A549 (cell line): ENCODE data around the gene LDLRAD4. TPM values are rescaled to one million over a fixed set of nuclear protein-coding genes. Genes with fewer than 3 reads are reported as not detected.

Source experiments
- ATAC-seq, 2 experiments: fragments of 200-7000 bp in 1 of 2; fragments of >200 bp in 1 of 2; cut with Nextera tagmentation in 1 of 2; cut with Tn5 transposase in 1 of 2; 3 replicates each; pipeline versions ENCODE4 v1.8.0 to v1.9.1; 2018 to 2020; ENCODE audit warnings: mild to moderate bottlenecking in 1 of 2, moderate library complexity in 1 of 2
- CTCF ChIA-PET: fragments of 300-600 bp; sonication (Branson Sonifier 250); formaldehyde crosslinking; extraction: SDS; loops from one replicate; lab custom pipeline; 2021; ENCODE audit warnings: antibody characterized with exemption, inconsistent platforms; lab: Yijun Ruan, JAX
- POLR2A ChIA-PET: fragments of 350-600 bp; formaldehyde crosslinking; extraction: SDS; loops from one replicate; lab custom pipeline; 2021; ENCODE audit warnings: antibody characterized with exemption, inconsistent platforms; lab: Yijun Ruan, JAX
- DNase-seq, 2 experiments: peaks; one replicate each; pipeline versions ENCODE4 v3.0.0 to v3.0.0-alpha.2; 2011 to 2016; ENCODE audit warnings: low read depth in 1 of 2, low spot score in 1 of 2
- FAIRE-seq: peaks from 2 replicates; lab custom pipeline; 2011; peaks lifted over from hg19 to GRCh38; lab: Jason Lieb, UNC
- H3K27ac ChIP-seq, 2 experiments: fragments of >200 bp; sonication (Bioruptor Twin); formaldehyde crosslinking; 3 replicates each; pipeline ENCODE4 v1.5.1; 2016 to 2017
- H3K4me1 ChIP-seq: fragments of >200 bp; sonication (Bioruptor Twin); formaldehyde crosslinking; 3 replicates; pipeline ENCODE4 v1.6.1; 2016
- H3K4me2 ChIP-seq: fragments of >200 bp; sonication (Bioruptor Twin); formaldehyde crosslinking; 3 replicates; pipeline ENCODE4 v1.6.1; 2016
- H3K4me3 ChIP-seq: fragments of >200 bp; sonication (Bioruptor Twin); formaldehyde crosslinking; 3 replicates; pipeline ENCODE4 v1.5.1; 2016
- H3K9me3 ChIP-seq: fragments of >200 bp; sonication (Bioruptor Twin); formaldehyde crosslinking; 3 replicates; pipeline ENCODE4 v1.6.1; 2016
- BHLHE40 ChIP-seq: IDR thresholded peaks from 2 replicates; pipeline ENCODE4 v1.6.1; 2012; ENCODE audit warnings: low read depth, low read length, inconsistent platforms
- CBX8 ChIP-seq: fragments of 200-600 bp; sonication (generic); IDR thresholded peaks from 2 replicates; pipeline ENCODE4 v1.6.1; 2016
- CHD4 ChIP-seq: fragments of 200-600 bp; sonication (generic); IDR thresholded peaks from 2 replicates; pipeline ENCODE4 v1.6.1; 2016; ENCODE audit warnings: antibody characterized with exemption, mild to moderate bottlenecking, borderline replicate concordance
- EP300 ChIP-seq, 2 experiments: fragments of >200 bp; sonication (Bioruptor Twin); formaldehyde crosslinking; IDR thresholded peaks; 2 replicates in 1 of 2; 3 replicates in 1 of 2; pipeline ENCODE4 v1.6.1; 2016 to 2017
- FOSB ChIP-seq: fragments of 250-450 bp; sonication (Bioruptor Pico); IDR thresholded peaks from 2 replicates; pipeline ENCODE4 v1.5.0; 2020; ENCODE audit warnings: mild to moderate bottlenecking, moderate library complexity
- FOXS1 ChIP-seq: fragments of 250-450 bp; sonication (Bioruptor Pico); IDR thresholded peaks from 2 replicates; pipeline ENCODE4 v1.5.0; 2020; ENCODE audit warnings: mild to moderate bottlenecking, moderate library complexity
- HOXA7 ChIP-seq: fragments of 250-450 bp; sonication (Bioruptor Pico); IDR thresholded peaks from 2 replicates; pipeline ENCODE4 v1.5.0; 2020; ENCODE audit warnings: mild to moderate bottlenecking, moderate library complexity
- HOXB5 ChIP-seq: fragments of 250-450 bp; sonication (Bioruptor Pico); IDR thresholded peaks from 2 replicates; pipeline ENCODE4 v1.5.0; 2020; ENCODE audit warnings: mild to moderate bottlenecking, moderate library complexity
- JUN ChIP-seq, 2 experiments: fragments of >200 bp; sonication (Bioruptor Twin); formaldehyde crosslinking; IDR thresholded peaks; 2 replicates in 1 of 2; 3 replicates in 1 of 2; pipeline ENCODE4 v1.6.1; 2016 to 2017
- MYC ChIP-seq: IDR thresholded peaks from 2 replicates; pipeline ENCODE4 v1.6.1; 2012; ENCODE audit warnings: mild to moderate bottlenecking, inconsistent platforms, low read length, improper control_type of control experiment, borderline replicate concordance
- POLR2A ChIP-seq: IDR thresholded peaks from 2 replicates; pipeline ENCODE4 v1.6.1; 2012; ENCODE audit warnings: mild to moderate bottlenecking, low read length
- RAD21 ChIP-seq, 2 experiments: fragments of >200 bp in 1 of 2; sonication (Bioruptor Twin) in 1 of 2; formaldehyde crosslinking in 1 of 2; IDR thresholded peaks in 1 of 2; conservative IDR thresholded peaks in 1 of 2; 2 replicates in 1 of 2; 3 replicates in 1 of 2; pipeline ENCODE4 v1.6.1; 2012 to 2018; ENCODE audit warnings: inconsistent platforms in 1 of 2
- RCOR1 ChIP-seq: fragments of 150-350 bp; IDR thresholded peaks from 2 replicates; pipeline ENCODE4 v1.6.1; 2014; ENCODE audit warnings: antibody characterized with exemption, low read length, low read depth
- RNF2 ChIP-seq: fragments of 200-600 bp; sonication (generic); IDR thresholded peaks from 2 replicates; pipeline ENCODE4 v1.6.1; 2016; ENCODE audit warnings: low read depth, mild to moderate bottlenecking, antibody characterized with exemption, moderate library complexity, borderline replicate concordance
- SMC3 ChIP-seq: fragments of >200 bp; sonication (Bioruptor Twin); formaldehyde crosslinking; IDR thresholded peaks from 3 replicates; pipeline ENCODE4 v1.6.1; 2018; ENCODE audit warnings: inconsistent platforms
- TFCP2L1 ChIP-seq: fragments of 250-450 bp; sonication (Bioruptor Pico); IDR thresholded peaks from 2 replicates; pipeline ENCODE4 v1.5.0; 2021; ENCODE audit warnings: mild to moderate bottlenecking
- TP53 ChIP-seq: fragments of 250-450 bp; sonication (Bioruptor Pico); IDR thresholded peaks from 2 replicates; pipeline ENCODE4 v1.5.0; 2021; ENCODE audit warnings: mild to moderate bottlenecking, moderate library complexity
- ZNF302 ChIP-seq: fragments of 250-450 bp; sonication (Bioruptor Pico); IDR thresholded peaks from 2 replicates; pipeline ENCODE4 v1.9.0; 2021; ENCODE audit warnings: inconsistent platforms, mild to moderate bottlenecking, moderate library complexity
- WGBS: methylation state at CpG from one replicate; pipeline ENCODE4 v1.1.6; 2017; ENCODE audit errors: missing lambda C conversion rate; 5-methylcytosine and 5-hydroxymethylcytosine counted together
- polyA plus RNA-seq, 4 experiments: library from polyadenylated mRNA; depleted of rRNA in 3 of 4; stranded (reverse); fragments of >200 nt; fragmentation: RNase III in 1 of 4; extraction: RNeasy Plus Mini Kit Qiagen cat#74134 plus additional on column Dnase treatment in 1 of 4; gene quantifications; 2 replicates in 3 of 4; 3 replicates in 1 of 4; pipeline ENCODE4 v1.2.3, GENCODE V29; 2011 to 2017
- TF ChIP-seq, protein P1 (sequence below): fragments of >200 bp; sonication (Bioruptor Twin); formaldehyde crosslinking; IDR thresholded peaks from 2 replicates; pipeline ENCODE4 v1.6.1; 2016
- TF ChIP-seq, protein P2 (sequence below): IDR thresholded peaks from 2 replicates; pipeline ENCODE4 v1.6.1; 2012
- TF ChIP-seq, protein P3 (sequence below): fragments of 250-450 bp; sonication (Bioruptor Pico); IDR thresholded peaks from 2 replicates; pipeline ENCODE4 v1.5.0; 2020; ENCODE audit warnings: low read depth, mild to moderate bottlenecking, moderate library complexity
- TF ChIP-seq, protein P4 (sequence below): fragments of 450-650 bp; IDR thresholded peaks from 2 replicates; pipeline ENCODE4 v1.6.1; 2014; ENCODE audit warnings: antibody characterized with exemption
- TF ChIP-seq, protein P5 (sequence below): fragments of 150-350 bp; IDR thresholded peaks from 2 replicates; pipeline ENCODE4 v1.6.1; 2014; ENCODE audit warnings: low read depth, mild to moderate bottlenecking, low read length
- TF ChIP-seq, protein P6 (sequence below): fragments of 250-450 bp; sonication (Bioruptor Pico); IDR thresholded peaks from 2 replicates; pipeline ENCODE4 v1.5.0; 2021; ENCODE audit warnings: mild to moderate bottlenecking, moderate library complexity, borderline replicate concordance

LDLRAD4 gene
- polyA plus RNA-seq, 2 of the 4 experiments (the other 2 are of a cell fraction) = 5.2 to 7.6 TPM

DNA sequence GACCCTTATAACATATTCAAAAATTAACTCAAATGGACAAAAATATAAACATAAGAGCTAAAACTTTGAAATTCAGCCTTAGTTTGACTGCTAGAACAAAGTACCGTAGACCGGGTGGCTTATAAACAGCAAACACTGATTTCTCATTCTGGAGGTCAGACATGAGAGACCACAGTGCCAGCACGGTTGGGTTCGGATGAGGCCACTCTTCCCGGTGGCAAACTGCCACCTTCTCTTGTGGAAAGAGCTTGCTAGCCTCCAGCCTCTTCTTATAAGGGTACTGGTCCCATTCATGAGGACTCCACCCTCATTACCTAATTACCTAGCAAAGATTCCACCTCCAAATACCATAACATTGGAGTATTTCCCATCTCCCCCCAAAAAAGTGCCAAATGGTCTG is 416.5 kb downstream of the LDLRAD4 start:
- POLR2A ChIA-PET = no interaction called here
- WGBS = 72% methylated on average over 5 of the region's 5 CpGs
- no peak for ATAC-seq

DNA sequence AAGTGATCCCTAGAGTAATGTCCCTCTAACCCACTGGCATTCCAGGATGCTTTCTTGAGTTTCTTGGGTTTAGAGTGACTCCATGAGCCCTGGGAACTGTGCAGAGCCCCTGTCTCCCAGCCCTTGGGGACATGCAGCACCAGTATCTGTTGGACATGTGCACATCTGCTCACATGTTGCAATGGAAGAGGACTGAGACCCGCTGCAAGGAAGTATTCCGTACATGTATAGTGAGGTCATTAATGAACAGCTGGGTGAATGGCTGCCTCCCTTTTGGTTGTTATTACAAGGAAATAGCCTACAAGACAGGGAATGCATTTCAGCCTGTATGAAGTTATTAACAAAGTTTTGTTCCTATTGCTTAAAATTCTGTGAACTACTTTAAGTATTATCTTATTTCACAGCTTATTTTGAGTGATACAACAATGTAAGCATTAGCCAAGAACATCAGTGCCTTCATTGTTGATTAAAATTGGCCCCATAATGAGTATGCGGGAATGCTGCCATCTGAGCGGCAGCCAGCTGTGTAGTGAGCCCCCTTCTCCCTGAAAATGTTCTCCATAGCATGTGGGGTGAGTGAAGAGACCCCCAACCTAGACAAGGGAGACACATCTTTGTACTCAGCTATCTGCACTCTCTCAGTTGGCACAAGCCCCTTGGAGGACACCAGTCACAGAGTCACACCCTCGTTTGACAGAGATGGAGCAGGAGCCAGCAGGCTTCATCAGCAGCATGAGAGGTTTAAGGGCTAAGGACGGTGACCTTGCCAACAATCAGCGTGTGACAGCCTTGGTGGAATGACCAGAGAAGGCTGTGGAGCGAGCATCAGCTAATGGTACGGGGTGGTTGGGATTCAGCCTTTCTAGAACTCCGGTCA is 420.4 kb downstream of the LDLRAD4 start:
- DNase-seq (no peak), ATAC-seq (no peak), FAIRE-seq (no peak)
- Histone ChIP-seq H3K9me3 (no peaks in the 10 kb centered on the region), H3K4me3 (no peak overlapping the region), H3K4me2 (no peak overlapping the region), H3K4me1 (no peaks in the 10 kb centered on the region), H3K27ac (no peak overlapping the region)
- POLR2A ChIA-PET = no interaction called here
- TF ChIP-seq, protein P1, sequence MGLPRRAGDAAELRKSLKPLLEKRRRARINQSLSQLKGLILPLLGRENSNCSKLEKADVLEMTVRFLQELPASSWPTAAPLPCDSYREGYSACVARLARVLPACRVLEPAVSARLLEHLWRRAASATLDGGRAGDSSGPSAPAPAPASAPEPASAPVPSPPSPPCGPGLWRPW = no peak
- TF ChIP-seq, protein P2, sequence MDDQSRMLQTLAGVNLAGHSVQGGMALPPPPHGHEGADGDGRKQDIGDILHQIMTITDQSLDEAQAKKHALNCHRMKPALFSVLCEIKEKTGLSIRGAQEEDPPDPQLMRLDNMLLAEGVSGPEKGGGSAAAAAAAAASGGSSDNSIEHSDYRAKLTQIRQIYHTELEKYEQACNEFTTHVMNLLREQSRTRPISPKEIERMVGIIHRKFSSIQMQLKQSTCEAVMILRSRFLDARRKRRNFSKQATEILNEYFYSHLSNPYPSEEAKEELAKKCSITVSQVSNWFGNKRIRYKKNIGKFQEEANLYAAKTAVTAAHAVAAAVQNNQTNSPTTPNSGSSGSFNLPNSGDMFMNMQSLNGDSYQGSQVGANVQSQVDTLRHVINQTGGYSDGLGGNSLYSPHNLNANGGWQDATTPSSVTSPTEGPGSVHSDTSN = no peak
- TF ChIP-seq CHD4 (no peak), SMC3 (no peak), MYC (no peak), RCOR1 (no peak), ZNF302 (CRISPR knock-in tag) (no peak), TP53 (CRISPR knock-in tag) (no peak), EP300 (IDR thresholded peaks at IDR 0.05) (no peak), BHLHE40 (no peak), HOXA7 (CRISPR knock-in tag) (no peak), FOXS1 (CRISPR knock-in tag) (no peak)
- TF ChIP-seq, protein P3, sequence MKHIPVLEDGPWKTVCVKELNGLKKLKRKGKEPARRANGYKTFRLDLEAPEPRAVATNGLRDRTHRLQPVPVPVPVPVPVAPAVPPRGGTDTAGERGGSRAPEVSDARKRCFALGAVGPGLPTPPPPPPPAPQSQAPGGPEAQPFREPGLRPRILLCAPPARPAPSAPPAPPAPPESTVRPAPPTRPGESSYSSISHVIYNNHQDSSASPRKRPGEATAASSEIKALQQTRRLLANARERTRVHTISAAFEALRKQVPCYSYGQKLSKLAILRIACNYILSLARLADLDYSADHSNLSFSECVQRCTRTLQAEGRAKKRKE (CRISPR knock-in tag) = no peak
- TF ChIP-seq, protein P4, sequence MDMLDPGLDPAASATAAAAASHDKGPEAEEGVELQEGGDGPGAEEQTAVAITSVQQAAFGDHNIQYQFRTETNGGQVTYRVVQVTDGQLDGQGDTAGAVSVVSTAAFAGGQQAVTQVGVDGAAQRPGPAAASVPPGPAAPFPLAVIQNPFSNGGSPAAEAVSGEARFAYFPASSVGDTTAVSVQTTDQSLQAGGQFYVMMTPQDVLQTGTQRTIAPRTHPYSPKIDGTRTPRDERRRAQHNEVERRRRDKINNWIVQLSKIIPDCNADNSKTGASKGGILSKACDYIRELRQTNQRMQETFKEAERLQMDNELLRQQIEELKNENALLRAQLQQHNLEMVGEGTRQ = no peak
- TF ChIP-seq, protein P5, sequence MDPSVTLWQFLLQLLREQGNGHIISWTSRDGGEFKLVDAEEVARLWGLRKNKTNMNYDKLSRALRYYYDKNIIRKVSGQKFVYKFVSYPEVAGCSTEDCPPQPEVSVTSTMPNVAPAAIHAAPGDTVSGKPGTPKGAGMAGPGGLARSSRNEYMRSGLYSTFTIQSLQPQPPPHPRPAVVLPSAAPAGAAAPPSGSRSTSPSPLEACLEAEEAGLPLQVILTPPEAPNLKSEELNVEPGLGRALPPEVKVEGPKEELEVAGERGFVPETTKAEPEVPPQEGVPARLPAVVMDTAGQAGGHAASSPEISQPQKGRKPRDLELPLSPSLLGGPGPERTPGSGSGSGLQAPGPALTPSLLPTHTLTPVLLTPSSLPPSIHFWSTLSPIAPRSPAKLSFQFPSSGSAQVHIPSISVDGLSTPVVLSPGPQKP = no peak
- TF ChIP-seq, protein P6, sequence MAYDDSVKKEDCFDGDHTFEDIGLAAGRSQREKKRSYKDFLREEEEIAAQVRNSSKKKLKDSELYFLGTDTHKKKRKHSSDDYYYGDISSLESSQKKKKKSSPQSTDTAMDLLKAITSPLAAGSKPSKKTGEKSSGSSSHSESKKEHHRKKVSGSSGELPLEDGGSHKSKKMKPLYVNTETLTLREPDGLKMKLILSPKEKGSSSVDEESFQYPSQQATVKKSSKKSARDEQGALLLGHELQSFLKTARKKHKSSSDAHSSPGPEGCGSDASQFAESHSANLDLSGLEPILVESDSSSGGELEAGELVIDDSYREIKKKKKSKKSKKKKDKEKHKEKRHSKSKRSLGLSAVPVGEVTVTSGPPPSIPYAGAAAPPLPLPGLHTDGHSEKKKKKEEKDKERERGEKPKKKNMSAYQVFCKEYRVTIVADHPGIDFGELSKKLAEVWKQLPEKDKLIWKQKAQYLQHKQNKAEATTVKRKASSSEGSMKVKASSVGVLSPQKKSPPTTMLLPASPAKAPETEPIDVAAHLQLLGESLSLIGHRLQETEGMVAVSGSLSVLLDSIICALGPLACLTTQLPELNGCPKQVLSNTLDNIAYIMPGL (CRISPR knock-in tag) = no peak
- CTCF ChIA-PET = interaction anchor here (0.6 to 1.2 kb wide), 2 partner anchors 10 to 151 kb away, joined by 3 to 6 read pairs; no protein-coding TSS in a partner anchor
- WGBS = 71% methylated on average over 8 of the region's 10 CpGs

More for the DNA sequence above, 416.5 kb downstream of the LDLRAD4 start:
- Histone ChIP-seq H3K4me2 (no peak overlapping the region), H3K4me1 (no peaks in the 10 kb centered on the region), H3K9me3 (no peaks in the 10 kb centered on the region), H3K27ac (no peak overlapping the region), H3K4me3 (no peak overlapping the region)
- TF ChIP-seq POLR2A (no peak), HOXB5 (CRISPR knock-in tag) (no peak), RNF2 (no peak), FOSB (CRISPR knock-in tag) (no peak), MYC (no peak), JUN (IDR thresholded peaks at IDR 0.05) (no peak), RAD21 (conservative IDR thresholded peaks at IDR 0.05 in 1 of 2, IDR thresholded peaks at IDR 0.05 in 1 of 2) (no peak), CBX8 (no peak), TFCP2L1 (CRISPR knock-in tag) (no peak)
- TF ChIP-seq, protein P5 = no peak
- DNase-seq = no peak
- FAIRE-seq = no peak
- CTCF ChIA-PET = interaction anchor here (0.6 kb wide), 1 partner anchor 78 kb away, joined by 4 read pairs; no protein-coding TSS in a partner anchor
